H9 (cell line): Measurements from ENCODE around the gene P4HTM. TPM values are rescaled to one million over a fixed set of nuclear protein-coding genes. Genes with fewer than 3 reads are reported as not detected.

Source experiments
- DNase-seq: peaks from one replicate; pipeline ENCODE4 v3.0.0-alpha.2; 2017
- H2AFZ ChIP-seq: one replicate; pipeline ENCODE4 v1.6.1; 2013; ENCODE audit warnings: mild to moderate bottlenecking, low read length, control low read depth, moderate library complexity
- H2AK5ac ChIP-seq: 2 replicates; pipeline ENCODE4 v1.6.1; 2013; ENCODE audit warnings: low read length, control low read depth, mixed read lengths; ENCODE audit not compliant: insufficient read length
- H2BK120ac ChIP-seq: one replicate; pipeline ENCODE4 v1.6.1; 2013; ENCODE audit warnings: low read depth, mild to moderate bottlenecking, low read length, control low read depth, inconsistent platforms; ENCODE audit not compliant: poor library complexity, severe bottlenecking
- H2BK12ac ChIP-seq: 2 replicates; pipeline ENCODE4 v1.6.1; 2013; ENCODE audit warnings: low read length, control low read depth, mixed read lengths, low read depth; ENCODE audit not compliant: insufficient read length
- H2BK15ac ChIP-seq: 2 replicates; pipeline ENCODE4 v1.6.1; 2013; ENCODE audit warnings: low read depth, low read length, control low read depth
- H2BK20ac ChIP-seq: one replicate; pipeline ENCODE4 v1.6.1; 2013; ENCODE audit warnings: low read depth, mild to moderate bottlenecking, low read length, control low read depth, inconsistent platforms; ENCODE audit not compliant: poor library complexity, severe bottlenecking
- H2BK5ac ChIP-seq: 2 replicates; pipeline ENCODE4 v1.6.1; 2013; ENCODE audit warnings: low read length, control low read depth, mixed read lengths; ENCODE audit not compliant: insufficient read length
- H3K14ac ChIP-seq: 2 replicates; pipeline ENCODE4 v1.6.1; 2013; ENCODE audit warnings: low read length, control low read depth; ENCODE audit not compliant: insufficient read depth
- H3K18ac ChIP-seq: 2 replicates; pipeline ENCODE4 v1.6.1; 2013; ENCODE audit warnings: low read depth, mild to moderate bottlenecking, mixed read lengths, low read length, control low read depth; ENCODE audit not compliant: insufficient read length
- H3K23ac ChIP-seq: 2 replicates; pipeline ENCODE4 v1.6.1; 2013; ENCODE audit warnings: low read length, control low read depth, mixed read lengths, low read depth; ENCODE audit not compliant: insufficient read length
- H3K23me2 ChIP-seq: 2 replicates; pipeline ENCODE4 v1.6.1; 2013; ENCODE audit warnings: low read depth, mild to moderate bottlenecking, mixed read lengths, low read length, control low read depth; ENCODE audit not compliant: insufficient read length, poor library complexity, severe bottlenecking
- H3K27ac ChIP-seq: 2 replicates; pipeline ENCODE4 v1.5.1; 2013; ENCODE audit warnings: low read length, control low read depth, mixed read lengths, low read depth; ENCODE audit not compliant: insufficient read length
- H3K27me3 ChIP-seq: 2 replicates; pipeline ENCODE4 v1.6.1; 2013; ENCODE audit warnings: low read length, control low read depth, inconsistent platforms; ENCODE audit not compliant: insufficient read depth
- H3K4ac ChIP-seq: 2 replicates; pipeline ENCODE4 v1.6.1; 2013; ENCODE audit warnings: low read depth, mild to moderate bottlenecking, control low read depth, inconsistent platforms, low read length, moderate library complexity
- H3K4me1 ChIP-seq: 2 replicates; pipeline ENCODE4 v1.6.1; 2013; ENCODE audit warnings: low read length, control low read depth, inconsistent platforms; ENCODE audit not compliant: insufficient read depth
- H3K4me2 ChIP-seq: 2 replicates; pipeline ENCODE4 v1.6.1; 2013; ENCODE audit warnings: low read length, control low read depth, mixed read lengths; ENCODE audit not compliant: insufficient read length, insufficient read depth
- H3K56ac ChIP-seq: 2 replicates; pipeline ENCODE4 v1.6.1; 2013; ENCODE audit warnings: low read depth, mild to moderate bottlenecking, mixed read lengths, low read length, control low read depth; ENCODE audit not compliant: insufficient read length
- H3K79me1 ChIP-seq: 2 replicates; pipeline ENCODE4 v1.6.1; 2013; ENCODE audit warnings: low read depth, mild to moderate bottlenecking, moderate library complexity, low read length, control low read depth, inconsistent platforms; ENCODE audit not compliant: insufficient read depth, poor library complexity, severe bottlenecking
- H3K79me2 ChIP-seq: 2 replicates; pipeline ENCODE4 v1.6.1; 2013; ENCODE audit warnings: low read length, control low read depth, inconsistent platforms; ENCODE audit not compliant: insufficient read depth
- H3K9ac ChIP-seq: 2 replicates; pipeline ENCODE4 v1.6.1; 2013; ENCODE audit warnings: low read length, control low read depth, mixed read lengths; ENCODE audit not compliant: insufficient read length; ENCODE audit errors: extremely low read depth
- H3K9me3 ChIP-seq: one replicate; pipeline ENCODE4 v1.6.1; 2013; ENCODE audit warnings: low read depth, low read length, inconsistent platforms; ENCODE audit not compliant: control insufficient read depth
- H3T11ph ChIP-seq: one replicate; pipeline ENCODE4 v1.6.1; 2013; ENCODE audit warnings: mild to moderate bottlenecking, low read length, control low read depth, inconsistent platforms
- H4K20me1 ChIP-seq: one replicate; pipeline ENCODE4 v1.6.1; 2013; ENCODE audit not compliant: control insufficient read depth, insufficient read length, insufficient read depth
- H4K5ac ChIP-seq: 2 replicates; pipeline ENCODE4 v1.6.1; 2013; ENCODE audit warnings: low read depth, mild to moderate bottlenecking, mixed read lengths, low read length, control low read depth; ENCODE audit not compliant: insufficient read length
- H4K8ac ChIP-seq: replicated peaks from 2 replicates; pipeline ENCODE4 v1.6.1; 2013; ENCODE audit warnings: low read length, control low read depth, mixed read lengths, low read depth; ENCODE audit not compliant: insufficient read length
- H4K91ac ChIP-seq: 2 replicates; pipeline ENCODE4 v1.6.1; 2013; ENCODE audit warnings: low read depth, mild to moderate bottlenecking, moderate library complexity, mixed read lengths, low read length, control low read depth; ENCODE audit not compliant: insufficient read length
- H3K27ac Mint-ChIP-seq, 3 experiments: 2 replicates in 2 of 3; 3 replicates in 1 of 3; pipeline ENCODE4 v1.8.0; 2020 to 2021; ENCODE audit warnings: mixed read lengths in 3 of 3, mild to moderate bottlenecking in 1 of 3, moderate library complexity in 1 of 3
- H3K27me3 Mint-ChIP-seq: 2 replicates; pipeline ENCODE4 v1.8.0; 2021; ENCODE audit warnings: low read depth, mild to moderate bottlenecking, moderate library complexity, mixed read lengths
- H3K36me3 Mint-ChIP-seq, 3 experiments: 2 replicates in 2 of 3; 3 replicates in 1 of 3; pipeline ENCODE4 v1.8.0; 2020 to 2021; ENCODE audit warnings: low read depth in 3 of 3, mixed read lengths in 3 of 3; ENCODE audit not compliant: insufficient read depth in 1 of 3
- H3K4me1 Mint-ChIP-seq, 2 experiments: 2 replicates each; pipeline ENCODE4 v1.8.0; 2020; ENCODE audit warnings: mixed read lengths in 2 of 2
- H3K4me3 Mint-ChIP-seq, 2 experiments: 2 replicates in 1 of 2; 3 replicates in 1 of 2; pipeline ENCODE4 v1.8.0; 2020 to 2021; ENCODE audit warnings: mild to moderate bottlenecking in 2 of 2, mixed read lengths in 2 of 2, moderate library complexity in 1 of 2
- H3K9me3 Mint-ChIP-seq, 2 experiments: 2 replicates in 1 of 2; 3 replicates in 1 of 2; pipeline ENCODE4 v1.8.0; 2020; ENCODE audit warnings: mild to moderate bottlenecking in 2 of 2, mixed read lengths in 2 of 2, moderate library complexity in 1 of 2
- WGBS: extraction: QIAGEN DNeasy Blood & Tissue Kit; methylation state at CpG from one replicate; pipeline ENCODE4 v1.1.7; 2013; ENCODE audit warnings: missing lambda C conversion rate, low lambda C conversion rate, mixed read lengths; ENCODE audit not compliant: insufficient read length; ENCODE audit errors: extremely low coverage; 5-methylcytosine and 5-hydroxymethylcytosine counted together
- total RNA-seq: library from RNA; stranded (reverse); gene quantifications from 2 replicates; pipeline ENCODE4 v1.2.1, GENCODE V29; 2021
- TF ChIP-seq, protein P1 (sequence below): fragments of 200-600 bp; sonication (generic); conservative IDR thresholded peaks from 3 replicates; pipeline ENCODE4 v1.8.0; 2021; ENCODE audit warnings: antibody characterized with exemption, mild to moderate bottlenecking

Gene P4HTM
- total RNA-seq, 1 experiment from 2014 or later = 36.0 TPM

DNA sequence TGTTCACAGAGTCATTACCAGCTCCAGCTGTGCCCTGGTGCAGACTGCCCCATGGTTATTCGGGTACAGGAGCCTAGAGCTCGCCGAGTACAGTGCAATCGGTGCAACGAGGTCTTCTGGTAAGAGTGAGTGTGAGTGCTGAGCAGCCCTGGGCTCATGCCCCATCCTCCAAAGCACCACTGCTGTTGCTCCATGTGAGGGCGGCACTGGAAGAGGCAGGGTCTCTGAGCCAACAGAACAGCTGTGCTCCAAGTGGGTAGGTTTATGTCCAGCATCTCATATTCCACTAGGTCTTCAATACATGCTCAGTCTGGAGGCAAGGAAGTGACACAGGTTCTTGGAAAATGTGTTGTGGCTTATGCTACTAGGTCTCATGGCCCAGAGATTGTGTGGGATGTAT, 19.5 kb upstream of the P4HTM start:
- Histone ChIP-seq H2BK120ac (no peak overlapping the region), H3K18ac (no peak overlapping the region), H2BK5ac (no peak overlapping the region), H4K5ac (no peak overlapping the region), H2AFZ (no peak overlapping the region), H2BK12ac (no peak overlapping the region), H3K56ac (no peak overlapping the region), H3K27me3 (no peaks in the 10 kb centered on the region; the same call in 1 of the 2 replicates), H3K4me2 (no peak overlapping the region), H3K27ac (no peak overlapping the region), H3T11ph (no peak overlapping the region), H4K8ac (no peak overlapping the region), H3K4me1 (no peaks in the 10 kb centered on the region), H3K4ac (no peak overlapping the region), H3K79me1 (no peaks in the 10 kb centered on the region), H3K23me2 (no peaks in the 10 kb centered on the region), H3K9ac (no peak overlapping the region), H4K20me1 (no peaks in the 10 kb centered on the region), H2BK15ac (no peak overlapping the region), H3K23ac (no peak overlapping the region), H2AK5ac (no peak overlapping the region), H3K14ac (no peak overlapping the region), H3K9me3 (no peaks in the 10 kb centered on the region), H4K91ac (no peak overlapping the region), H3K79me2 (no peaks in the 10 kb centered on the region), H2BK20ac (no peak overlapping the region)
- peaks cover 46 to 95% (median 78%) of the 10 kb centered on the region in 3 experiments; a peak in 6 of 7 replicates for H3K36me3 Mint-ChIP-seq
- DNase-seq = no peak
- H3K9me3 Mint-ChIP-seq = no peaks in the 10 kb centered on the region
- TF ChIP-seq, protein P1, sequence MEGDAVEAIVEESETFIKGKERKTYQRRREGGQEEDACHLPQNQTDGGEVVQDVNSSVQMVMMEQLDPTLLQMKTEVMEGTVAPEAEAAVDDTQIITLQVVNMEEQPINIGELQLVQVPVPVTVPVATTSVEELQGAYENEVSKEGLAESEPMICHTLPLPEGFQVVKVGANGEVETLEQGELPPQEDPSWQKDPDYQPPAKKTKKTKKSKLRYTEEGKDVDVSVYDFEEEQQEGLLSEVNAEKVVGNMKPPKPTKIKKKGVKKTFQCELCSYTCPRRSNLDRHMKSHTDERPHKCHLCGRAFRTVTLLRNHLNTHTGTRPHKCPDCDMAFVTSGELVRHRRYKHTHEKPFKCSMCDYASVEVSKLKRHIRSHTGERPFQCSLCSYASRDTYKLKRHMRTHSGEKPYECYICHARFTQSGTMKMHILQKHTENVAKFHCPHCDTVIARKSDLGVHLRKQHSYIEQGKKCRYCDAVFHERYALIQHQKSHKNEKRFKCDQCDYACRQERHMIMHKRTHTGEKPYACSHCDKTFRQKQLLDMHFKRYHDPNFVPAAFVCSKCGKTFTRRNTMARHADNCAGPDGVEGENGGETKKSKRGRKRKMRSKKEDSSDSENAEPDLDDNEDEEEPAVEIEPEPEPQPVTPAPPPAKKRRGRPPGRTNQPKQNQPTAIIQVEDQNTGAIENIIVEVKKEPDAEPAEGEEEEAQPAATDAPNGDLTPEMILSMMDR = no peak
- no peaks in the 10 kb centered on the region for H3K4me1 Mint-ChIP-seq
- no CpG with 5 or more reads among the region's 6 CpGs for WGBS
- no peak overlapping the region for H3K27ac Mint-ChIP-seq
- H3K4me3 Mint-ChIP-seq = no peak overlapping the region
- H3K27me3 Mint-ChIP-seq = no peaks in the 10 kb centered on the region
